DND-41 (cell line): ENCODE results near the gene RGL4.

ENCODE experiments used
- ATAC-seq: fragments of 200-7000 bp; cut with Tn5 transposase; 3 replicates; pipeline ENCODE4 v1.9.1; 2021; ENCODE audit warnings: low read depth; ENCODE audit not compliant: insufficient read depth
- DNase-seq: peaks from one replicate; pipeline ENCODE4 v3.0.0-alpha.2; 2020
- H2AFZ ChIP-seq: 2 replicates; pipeline ENCODE4 v1.6.0; 2012; ENCODE audit warnings: low read depth, low read length
- H3K27ac ChIP-seq: 2 replicates; pipeline ENCODE4 v1.5.1; 2012; ENCODE audit warnings: low read length, inconsistent platforms
- H3K27me3 ChIP-seq: fragments of 200-600 bp; sonication (generic); 2 replicates; pipeline ENCODE4 v1.6.0; 2012; ENCODE audit warnings: low read length, mild to moderate bottlenecking, inconsistent platforms; ENCODE audit not compliant: insufficient read depth, poor library complexity
- H3K36me3 ChIP-seq: 2 replicates; pipeline ENCODE4 v1.5.1; 2012; ENCODE audit warnings: low read length, inconsistent platforms; ENCODE audit not compliant: insufficient read depth
- H3K4me1 ChIP-seq: 2 replicates; pipeline ENCODE4 v1.5.1; 2012; ENCODE audit warnings: mild to moderate bottlenecking, low read length; ENCODE audit not compliant: insufficient read depth
- H3K4me2 ChIP-seq: 2 replicates; pipeline ENCODE4 v1.6.0; 2012; ENCODE audit warnings: mild to moderate bottlenecking, moderate library complexity, low read length, inconsistent platforms; ENCODE audit not compliant: insufficient read depth
- H3K4me3 ChIP-seq, 2 experiments: fragments of 200-600 bp in 1 of 2; shearing (Covaris generic) in 1 of 2; 2 replicates each; pipeline ENCODE4 v1.5.1; 2012 to 2016; ENCODE audit warnings: inconsistent platforms in 2 of 2, low read length in 2 of 2, mild to moderate bottlenecking in 2 of 2, low read depth in 1 of 2, moderate library complexity in 1 of 2
- H3K79me2 ChIP-seq: 2 replicates; pipeline ENCODE4 v1.6.0; 2012; ENCODE audit warnings: low read length, inconsistent platforms; ENCODE audit not compliant: insufficient read depth
- H3K9ac ChIP-seq: 2 replicates; pipeline ENCODE4 v1.6.0; 2012; ENCODE audit warnings: low read depth, mild to moderate bottlenecking, inconsistent platforms, low read length, moderate library complexity
- H3K9me3 ChIP-seq: 2 replicates; pipeline ENCODE4 v1.5.1; 2012; ENCODE audit warnings: low read length, moderate library complexity, mild to moderate bottlenecking, inconsistent platforms; ENCODE audit not compliant: insufficient read depth, severe bottlenecking
- H4K20me1 ChIP-seq: 2 replicates; pipeline ENCODE4 v1.6.0; 2012; ENCODE audit warnings: low read length; ENCODE audit not compliant: insufficient read depth
- EZH2 ChIP-seq: IDR thresholded peaks from 3 replicates; pipeline ENCODE4 v1.6.1; 2012; ENCODE audit warnings: borderline replicate concordance, low read depth, mild to moderate bottlenecking, moderate library complexity, low read length, inconsistent platforms; ENCODE audit not compliant: severe bottlenecking
- TF ChIP-seq, protein P1 (sequence below): IDR thresholded peaks from 2 replicates; pipeline ENCODE4 v1.5.1; 2012; ENCODE audit warnings: borderline replicate concordance, low read length, moderate library complexity, mild to moderate bottlenecking; ENCODE audit not compliant: poor library complexity, severe bottlenecking; ENCODE audit errors: extremely low read depth

RGL4 gene

GRCh38 chr22:23697031-23697970 lies 6.5 kb downstream of the RGL4 start:
- no peaks in the 10 kb centered on the region for H3K27me3 ChIP-seq
- H3K4me1 ChIP-seq = peaks cover 42% of the 10 kb centered on the region
- H3K9ac ChIP-seq = peak overlapping the region; percentile 54
- H3K36me3 ChIP-seq = peaks cover 82% of the 10 kb centered on the region
- H3K4me3 ChIP-seq = no peak overlapping the region
- peak overlapping the region; percentile 53 for H3K4me2 ChIP-seq
- H3K9me3 ChIP-seq = no peaks in the 10 kb centered on the region
- H4K20me1 ChIP-seq = peaks cover 16% of the 10 kb centered on the region; the same call in 1 of the 2 replicates
- H2AFZ ChIP-seq = no peak overlapping the region
- peak overlapping the region; percentile 93 for H3K27ac ChIP-seq
- peaks cover 47% of the 10 kb centered on the region for H3K79me2 ChIP-seq
- DNase-seq (peak; percentile 24), ATAC-seq (no peak)
- TF ChIP-seq, protein P1, sequence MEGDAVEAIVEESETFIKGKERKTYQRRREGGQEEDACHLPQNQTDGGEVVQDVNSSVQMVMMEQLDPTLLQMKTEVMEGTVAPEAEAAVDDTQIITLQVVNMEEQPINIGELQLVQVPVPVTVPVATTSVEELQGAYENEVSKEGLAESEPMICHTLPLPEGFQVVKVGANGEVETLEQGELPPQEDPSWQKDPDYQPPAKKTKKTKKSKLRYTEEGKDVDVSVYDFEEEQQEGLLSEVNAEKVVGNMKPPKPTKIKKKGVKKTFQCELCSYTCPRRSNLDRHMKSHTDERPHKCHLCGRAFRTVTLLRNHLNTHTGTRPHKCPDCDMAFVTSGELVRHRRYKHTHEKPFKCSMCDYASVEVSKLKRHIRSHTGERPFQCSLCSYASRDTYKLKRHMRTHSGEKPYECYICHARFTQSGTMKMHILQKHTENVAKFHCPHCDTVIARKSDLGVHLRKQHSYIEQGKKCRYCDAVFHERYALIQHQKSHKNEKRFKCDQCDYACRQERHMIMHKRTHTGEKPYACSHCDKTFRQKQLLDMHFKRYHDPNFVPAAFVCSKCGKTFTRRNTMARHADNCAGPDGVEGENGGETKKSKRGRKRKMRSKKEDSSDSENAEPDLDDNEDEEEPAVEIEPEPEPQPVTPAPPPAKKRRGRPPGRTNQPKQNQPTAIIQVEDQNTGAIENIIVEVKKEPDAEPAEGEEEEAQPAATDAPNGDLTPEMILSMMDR = no peak
- no peak for TF ChIP-seq EZH2

- Histone ChIP-seq H3K4me1 (peaks cover 44% of the 10 kb centered on the region), H3K9ac (no peak overlapping the region), H2AFZ (no peak overlapping the region), H4K20me1 (peaks cover 18% of the 10 kb centered on the region; the same call in 1 of the 2 replicates), H3K27me3 (no peaks in the 10 kb centered on the region), H3K4me3 (no peak overlapping the region), H3K36me3 (peaks cover 82% of the 10 kb centered on the region), H3K4me2 (no peak overlapping the region), H3K9me3 (no peaks in the 10 kb centered on the region), H3K27ac (peak overlapping the region; percentile 93), H3K79me2 (peaks cover 55% of the 10 kb centered on the region)
- no peak for DNase-seq
- ATAC-seq = no peak
- no peak for TF ChIP-seq EZH2
- TF ChIP-seq, protein P1 = no peak
These were observed 7.3 kb downstream of the RGL4 start for GRCh38 chr22:23698094-23698493.

DNA sequence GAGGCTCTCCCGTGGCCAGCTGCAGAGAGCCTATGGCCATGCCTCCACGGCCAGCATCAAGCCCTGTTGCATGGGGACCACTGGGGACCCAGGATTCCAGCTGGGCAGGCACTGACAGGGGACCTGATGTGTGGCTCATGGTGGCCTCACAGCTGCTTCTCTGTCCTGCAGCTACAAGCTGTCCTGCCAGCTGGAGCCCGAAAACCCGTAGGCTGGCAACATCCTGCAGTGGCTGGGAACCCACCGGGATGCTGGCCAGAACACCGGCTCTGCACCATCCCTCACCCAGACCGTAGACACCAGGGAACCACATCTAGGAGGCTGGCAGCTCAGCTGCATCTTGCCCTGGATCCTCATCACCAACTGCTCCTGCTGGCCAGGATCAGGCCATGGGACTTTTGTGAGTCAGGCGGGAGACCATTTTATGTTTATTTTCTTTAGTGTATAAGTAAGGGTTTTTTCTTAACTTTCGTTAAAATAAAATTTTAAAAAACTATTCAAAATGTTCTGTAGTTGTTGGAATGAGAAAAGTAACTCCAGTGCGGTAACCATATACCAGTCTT lies 7.9 kb downstream of the RGL4 start:
- no peaks in the 10 kb centered on the region for H3K9me3 ChIP-seq
- H3K4me2 ChIP-seq = no peak overlapping the region
- H3K4me1 ChIP-seq = peaks cover 47% of the 10 kb centered on the region
- H2AFZ ChIP-seq = no peak overlapping the region
- H4K20me1 ChIP-seq = peaks cover 18% of the 10 kb centered on the region; the same call in 1 of the 2 replicates
- H3K27ac ChIP-seq = peak overlapping the region; percentile 93
- no peak for ATAC-seq
- no peak overlapping the region for H3K4me3 ChIP-seq
- peaks cover 82% of the 10 kb centered on the region for H3K36me3 ChIP-seq
- H3K9ac ChIP-seq = no peak overlapping the region
- peaks cover 61% of the 10 kb centered on the region for H3K79me2 ChIP-seq
- no peaks in the 10 kb centered on the region for H3K27me3 ChIP-seq
- no peak for DNase-seq
- TF ChIP-seq EZH2 = no peak
- TF ChIP-seq, protein P1 = no peak
